Coronary artery (tissue), 2 donors: Measurements from ENCODE around the gene PRKCE.

Experiments
- DNase-seq: peaks from one replicate; pipeline ENCODE4 v3.0.0-alpha.2; 2017; ENCODE audit warnings: low spot score
- H3K27ac ChIP-seq, 2 donors: fragments of 200-600 bp; sonication (generic); one replicate each; pipeline ENCODE4 v1.5.1; 2016 to 2019
- H3K4me3 ChIP-seq: fragments of 200-600 bp; sonication (generic); 2 replicates; pipeline ENCODE4 v1.5.1; 2016; ENCODE audit warnings: mild to moderate bottlenecking, moderate library complexity
- TF ChIP-seq, protein P1 (sequence below): fragments of 200-600 bp; sonication (generic); IDR thresholded peaks from one replicate; pipeline ENCODE4 v1.5.1; 2019; ENCODE audit warnings: antibody characterized with exemption

Gene PRKCE

DNA sequence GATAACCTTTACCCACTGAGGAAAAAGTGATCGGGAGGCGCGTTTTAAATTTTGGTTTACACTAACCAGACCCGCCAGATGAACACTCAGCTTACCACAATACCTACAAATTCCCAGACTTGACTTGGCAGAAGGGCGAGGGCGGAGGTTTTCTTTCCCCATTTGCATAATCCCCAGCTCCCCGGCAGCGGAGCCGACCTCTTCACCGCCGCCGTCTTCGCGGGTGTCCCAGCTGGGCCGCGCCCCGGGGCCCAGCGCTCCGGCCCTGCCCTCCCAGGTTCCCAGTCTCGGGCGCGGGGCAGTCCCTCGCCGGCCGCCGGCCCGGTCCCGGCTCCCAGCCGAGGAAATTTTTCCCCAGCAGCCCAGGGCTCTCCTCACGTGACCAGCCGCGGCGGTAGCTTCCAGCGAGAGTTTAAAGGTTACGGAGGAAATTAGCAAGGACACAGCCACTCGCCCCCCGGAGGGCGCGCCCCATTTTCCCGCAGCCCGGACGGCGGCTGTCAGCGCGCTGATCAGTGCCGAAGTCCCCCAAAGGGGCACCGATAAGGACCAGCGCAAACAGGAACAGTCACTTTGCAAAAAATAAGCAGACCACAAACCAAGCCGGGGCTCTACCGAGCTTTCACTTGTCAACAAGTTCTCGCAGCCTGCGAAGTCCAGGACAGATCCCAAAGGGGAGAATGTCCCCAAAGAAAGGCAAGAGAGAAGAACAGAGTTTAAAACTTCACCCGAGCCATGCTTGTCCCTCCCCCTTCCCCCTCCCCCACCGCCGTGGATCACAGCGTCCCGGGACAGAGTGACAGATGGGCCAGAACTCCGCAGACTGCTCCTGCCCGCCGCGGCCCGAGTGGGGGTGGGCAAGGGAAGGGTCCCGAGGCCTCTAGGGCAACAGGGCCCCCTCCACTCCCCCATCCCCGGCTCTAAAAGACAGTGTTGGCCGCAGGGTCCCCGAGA is 1.3 kb upstream of the PRKCE start:
- Histone ChIP-seq H3K27ac (peak overlapping the region; percentile 99), H3K4me3 (peak overlapping the region; percentile 89)
- DNase-seq: peak; percentile 89
- TF ChIP-seq, protein P1, sequence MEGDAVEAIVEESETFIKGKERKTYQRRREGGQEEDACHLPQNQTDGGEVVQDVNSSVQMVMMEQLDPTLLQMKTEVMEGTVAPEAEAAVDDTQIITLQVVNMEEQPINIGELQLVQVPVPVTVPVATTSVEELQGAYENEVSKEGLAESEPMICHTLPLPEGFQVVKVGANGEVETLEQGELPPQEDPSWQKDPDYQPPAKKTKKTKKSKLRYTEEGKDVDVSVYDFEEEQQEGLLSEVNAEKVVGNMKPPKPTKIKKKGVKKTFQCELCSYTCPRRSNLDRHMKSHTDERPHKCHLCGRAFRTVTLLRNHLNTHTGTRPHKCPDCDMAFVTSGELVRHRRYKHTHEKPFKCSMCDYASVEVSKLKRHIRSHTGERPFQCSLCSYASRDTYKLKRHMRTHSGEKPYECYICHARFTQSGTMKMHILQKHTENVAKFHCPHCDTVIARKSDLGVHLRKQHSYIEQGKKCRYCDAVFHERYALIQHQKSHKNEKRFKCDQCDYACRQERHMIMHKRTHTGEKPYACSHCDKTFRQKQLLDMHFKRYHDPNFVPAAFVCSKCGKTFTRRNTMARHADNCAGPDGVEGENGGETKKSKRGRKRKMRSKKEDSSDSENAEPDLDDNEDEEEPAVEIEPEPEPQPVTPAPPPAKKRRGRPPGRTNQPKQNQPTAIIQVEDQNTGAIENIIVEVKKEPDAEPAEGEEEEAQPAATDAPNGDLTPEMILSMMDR: no peak

DNA sequence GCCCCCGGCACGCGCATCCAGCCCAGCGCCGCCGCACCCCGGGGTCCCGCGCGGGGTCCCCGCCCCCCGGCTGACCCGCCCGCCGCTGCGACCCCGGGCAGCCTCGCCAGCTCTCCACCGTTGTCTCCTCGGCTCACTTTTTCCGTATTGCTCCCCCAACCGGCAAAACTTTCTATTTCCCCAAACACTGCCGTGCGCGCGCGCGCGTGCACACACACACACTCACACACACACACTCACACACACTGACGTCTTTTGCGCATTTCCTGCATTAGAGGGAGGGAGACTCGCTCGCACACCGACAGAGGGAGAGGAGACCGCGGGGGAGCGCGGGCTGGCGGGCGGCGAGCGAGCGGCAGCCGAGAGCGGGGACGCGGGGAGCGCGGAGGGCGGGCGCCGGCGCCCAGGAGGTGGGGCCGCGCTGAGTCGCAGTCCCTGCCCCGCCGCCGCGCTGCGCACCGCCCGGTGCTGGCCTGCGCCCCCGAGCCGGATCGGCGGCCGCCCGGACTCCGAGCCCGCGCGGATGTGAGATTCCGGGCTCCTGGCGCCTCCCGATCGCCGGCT is 542 bp upstream of the PRKCE start:
- peak overlapping the region; percentile 99 for H3K27ac ChIP-seq
- DNase-seq: peak; percentile 96
- TF ChIP-seq, protein P1: no peak
- peak overlapping the region; percentile 89 for H3K4me3 ChIP-seq

DNA sequence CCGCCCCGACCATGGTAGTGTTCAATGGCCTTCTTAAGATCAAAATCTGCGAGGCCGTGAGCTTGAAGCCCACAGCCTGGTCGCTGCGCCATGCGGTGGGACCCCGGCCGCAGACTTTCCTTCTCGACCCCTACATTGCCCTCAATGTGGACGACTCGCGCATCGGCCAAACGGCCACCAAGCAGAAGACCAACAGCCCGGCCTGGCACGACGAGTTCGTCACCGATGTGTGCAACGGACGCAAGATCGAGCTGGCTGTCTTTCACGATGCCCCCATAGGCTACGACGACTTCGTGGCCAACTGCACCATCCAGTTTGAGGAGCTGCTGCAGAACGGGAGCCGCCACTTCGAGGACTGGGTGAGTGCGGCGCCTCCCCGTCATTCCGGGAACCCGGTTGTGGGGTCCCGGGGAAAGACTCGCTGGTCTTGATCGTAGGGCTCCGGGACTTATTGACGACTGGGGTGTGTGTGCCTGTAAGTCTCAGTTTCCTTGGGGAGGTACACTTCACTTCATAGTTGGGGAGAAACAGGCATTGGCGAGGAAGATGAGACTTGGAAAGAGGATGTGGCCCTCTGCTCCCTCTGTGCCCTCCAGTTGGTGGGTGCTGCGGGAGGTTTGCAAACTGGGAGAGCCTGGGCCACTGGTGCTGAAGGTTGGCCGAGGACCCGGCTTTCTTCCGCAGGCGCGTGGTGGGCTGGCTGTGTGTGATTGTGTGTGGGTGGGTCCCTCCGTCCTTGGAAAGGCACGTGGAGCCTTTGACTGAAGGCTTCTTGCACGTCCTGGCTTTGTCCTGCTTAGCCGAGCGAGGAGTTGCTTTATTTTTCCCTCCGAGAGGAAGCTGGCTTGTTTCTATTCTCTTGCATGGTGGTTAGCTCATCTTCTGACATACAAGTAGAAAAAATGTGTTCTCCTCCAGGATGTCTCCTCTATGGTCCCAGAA is 886 bp downstream of the PRKCE start:
- peak overlapping the region; percentile 99 for H3K27ac ChIP-seq
- TF ChIP-seq, protein P1: no peak
- DNase-seq: no peak

DNA sequence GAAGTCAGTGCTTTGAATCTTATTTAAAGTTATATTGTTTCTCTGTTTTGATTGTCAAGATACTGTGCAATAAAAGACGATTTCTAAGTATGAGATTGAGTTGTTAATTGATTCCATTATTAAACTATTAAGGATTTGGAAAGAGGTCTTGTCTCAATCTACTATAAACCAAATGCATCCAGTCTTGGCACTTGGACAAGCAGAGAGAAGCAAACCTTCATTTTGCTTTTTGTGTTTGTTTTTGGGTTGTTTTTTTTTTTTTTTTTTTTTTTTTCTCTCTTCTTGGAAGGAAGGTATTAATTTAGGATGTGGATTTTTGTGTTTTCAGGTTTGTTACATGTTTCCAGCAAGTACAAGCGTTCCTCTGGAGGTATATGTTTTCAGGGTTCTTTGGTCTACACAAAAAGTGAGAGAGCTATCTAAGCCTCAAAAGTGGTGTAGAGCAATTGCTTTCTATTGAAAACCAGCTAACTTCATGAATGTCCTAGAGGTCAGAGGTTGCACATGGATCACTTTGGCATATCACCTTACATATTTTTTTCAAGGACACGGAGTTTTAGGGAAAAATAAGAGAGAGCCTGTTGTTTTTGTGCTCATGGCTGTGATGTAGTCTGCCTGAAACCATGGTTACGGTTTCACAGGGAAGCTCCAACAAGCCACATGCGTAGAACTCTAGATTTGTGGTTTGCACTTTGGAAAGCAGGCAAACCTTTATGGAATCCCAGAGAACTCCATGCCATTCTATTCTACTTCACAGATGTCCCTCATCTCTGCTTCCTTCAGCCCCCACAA is 1.8 kb downstream of the PRKCE start:
- no peak for DNase-seq
- no peak overlapping the region for H3K27ac ChIP-seq
- peak overlapping the region; percentile 89 for H3K4me3 ChIP-seq
- TF ChIP-seq, protein P1: no peak

More for the DNA sequence above, 886 bp downstream of the PRKCE start:
- peak overlapping the region; percentile 89 for H3K4me3 ChIP-seq

DNA sequence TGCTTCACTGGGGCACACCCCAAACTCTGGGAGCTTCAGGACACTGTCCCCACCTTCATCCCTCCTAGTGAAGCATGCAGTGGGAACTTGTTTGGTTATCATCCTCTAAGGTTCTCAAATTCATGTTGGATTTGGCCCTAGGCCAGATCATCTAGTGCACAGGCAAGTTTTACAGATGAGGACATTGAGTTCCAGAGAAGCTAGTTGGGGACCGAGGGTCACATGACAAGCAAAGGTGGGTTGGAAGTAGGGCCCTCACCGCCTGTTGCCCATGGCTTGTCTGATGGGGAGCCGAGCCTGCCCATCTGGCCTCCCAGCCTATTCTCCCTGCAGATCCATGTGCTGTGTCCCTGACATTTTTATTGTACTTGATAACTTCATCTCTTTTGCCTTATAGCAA is 2.8 kb downstream of the PRKCE start:
- TF ChIP-seq, protein P1: no peak
- H3K4me3 ChIP-seq: no peak overlapping the region
- H3K27ac ChIP-seq: no peak overlapping the region
- no peak for DNase-seq

DNA sequence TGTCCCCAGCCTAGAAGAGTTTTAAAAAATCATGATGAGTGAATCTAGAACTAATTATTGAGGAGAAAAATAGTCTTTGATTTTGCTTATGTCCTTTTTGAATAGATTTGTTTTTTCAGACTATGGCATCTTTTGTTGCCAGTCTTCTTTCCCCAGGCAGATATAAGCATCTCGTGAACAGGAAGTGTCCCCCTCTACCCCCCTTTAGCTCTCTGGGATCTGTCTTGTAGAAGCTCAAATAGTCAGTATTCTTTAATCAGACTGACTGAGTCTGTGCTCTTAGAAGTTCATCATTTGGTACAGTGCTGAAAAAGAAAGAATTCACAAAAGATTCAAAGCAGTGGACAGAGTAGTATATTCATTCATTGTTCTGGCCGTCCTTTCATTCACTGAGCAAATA is 10.4 kb downstream of the PRKCE start:
- Histone ChIP-seq H3K4me3 (no peak overlapping the region), H3K27ac (no peak overlapping the region)
- no peak for DNase-seq
- TF ChIP-seq, protein P1: no peak
